Osteoblast (primary cell): Measurements from ENCODE around the gene CD300H. TPM values are rescaled to one million over a fixed set of nuclear protein-coding genes. Genes with fewer than 3 reads are reported as not detected.

Experiments
- DNase-seq: peaks from one replicate; pipeline ENCODE4 v3.0.0; 2011; ENCODE audit warnings: low spot score, mixed read lengths; ENCODE audit not compliant: insufficient read length; ENCODE audit errors: missing footprints
- H2AFZ ChIP-seq: 2 replicates; pipeline ENCODE4 v1.6.0; 2011; ENCODE audit warnings: mild to moderate bottlenecking, low read length
- H3K27ac ChIP-seq: 2 replicates; pipeline ENCODE4 v1.5.1; 2011; ENCODE audit warnings: mild to moderate bottlenecking, low read depth, low read length, moderate library complexity
- H3K27me3 ChIP-seq: 2 replicates; pipeline ENCODE4 v1.6.0; 2012; ENCODE audit warnings: mild to moderate bottlenecking, control low read depth, inconsistent platforms, low read length, moderate library complexity; ENCODE audit not compliant: insufficient read depth
- H3K36me3 ChIP-seq: 2 replicates; pipeline ENCODE4 v1.5.1; 2011; ENCODE audit warnings: mild to moderate bottlenecking, low read length, control low read depth, moderate library complexity; ENCODE audit not compliant: insufficient read depth
- H3K4me1 ChIP-seq: 2 replicates; pipeline ENCODE4 v1.5.1; 2011; ENCODE audit warnings: mild to moderate bottlenecking, low read length, control low read depth, moderate library complexity; ENCODE audit not compliant: insufficient read depth
- H3K4me2 ChIP-seq: 2 replicates; pipeline ENCODE4 v1.6.0; 2011; ENCODE audit warnings: mild to moderate bottlenecking, low read length; ENCODE audit not compliant: insufficient read depth
- H3K4me3 ChIP-seq: fragments of 200-600 bp; sonication (generic); 3 replicates; pipeline ENCODE4 v1.5.1; 2012; ENCODE audit warnings: mild to moderate bottlenecking, low read length, inconsistent platforms; ENCODE audit not compliant: insufficient read depth
- H3K79me2 ChIP-seq: 2 replicates; pipeline ENCODE4 v1.6.0; 2012; ENCODE audit warnings: mild to moderate bottlenecking, low read length, control low read depth, inconsistent platforms; ENCODE audit not compliant: insufficient read depth
- H3K9me3 ChIP-seq: 2 replicates; pipeline ENCODE4 v1.5.1; 2011; ENCODE audit warnings: low read depth, low read length, control low read depth
- H4K20me1 ChIP-seq: 2 replicates; pipeline ENCODE4 v1.6.0; 2012; ENCODE audit warnings: mild to moderate bottlenecking, low read length, control low read depth; ENCODE audit not compliant: insufficient read depth
- total RNA-seq: library from RNA; depleted of rRNA; stranded (reverse); fragments of >200 nt; gene quantifications from 2 replicates; pipeline ENCODE4 v1.2.3, GENCODE V29; 2012
- TF ChIP-seq, protein P1 (sequence below): IDR thresholded peaks from 2 replicates; pipeline ENCODE4 v1.5.1; 2011; ENCODE audit warnings: mild to moderate bottlenecking, low read depth, low read length, moderate library complexity; ENCODE audit errors: extremely low read depth

The CD300H gene
- total RNA-seq, 1 donor: not detected

DNA sequence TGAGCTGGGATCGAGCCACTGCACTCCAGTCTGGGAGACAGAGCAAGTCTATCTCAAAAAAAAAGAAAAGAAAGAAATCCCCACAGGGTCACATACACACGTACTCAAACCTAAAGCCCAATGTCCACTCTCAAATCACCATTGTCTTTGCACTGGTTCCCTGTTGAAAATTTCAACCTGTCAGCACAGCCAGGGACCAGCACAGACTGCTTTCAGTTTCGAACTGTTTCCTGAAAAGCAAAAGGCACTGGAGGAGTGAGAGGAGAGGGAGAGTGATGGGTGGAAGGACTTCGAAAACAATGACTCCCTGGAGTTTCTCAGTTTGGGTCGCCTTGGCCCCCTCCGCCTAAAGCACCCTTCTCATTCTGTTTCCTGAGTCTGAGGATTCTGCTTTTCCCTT lies 12.4 kb downstream of the CD300H start:
- TF ChIP-seq, protein P1, sequence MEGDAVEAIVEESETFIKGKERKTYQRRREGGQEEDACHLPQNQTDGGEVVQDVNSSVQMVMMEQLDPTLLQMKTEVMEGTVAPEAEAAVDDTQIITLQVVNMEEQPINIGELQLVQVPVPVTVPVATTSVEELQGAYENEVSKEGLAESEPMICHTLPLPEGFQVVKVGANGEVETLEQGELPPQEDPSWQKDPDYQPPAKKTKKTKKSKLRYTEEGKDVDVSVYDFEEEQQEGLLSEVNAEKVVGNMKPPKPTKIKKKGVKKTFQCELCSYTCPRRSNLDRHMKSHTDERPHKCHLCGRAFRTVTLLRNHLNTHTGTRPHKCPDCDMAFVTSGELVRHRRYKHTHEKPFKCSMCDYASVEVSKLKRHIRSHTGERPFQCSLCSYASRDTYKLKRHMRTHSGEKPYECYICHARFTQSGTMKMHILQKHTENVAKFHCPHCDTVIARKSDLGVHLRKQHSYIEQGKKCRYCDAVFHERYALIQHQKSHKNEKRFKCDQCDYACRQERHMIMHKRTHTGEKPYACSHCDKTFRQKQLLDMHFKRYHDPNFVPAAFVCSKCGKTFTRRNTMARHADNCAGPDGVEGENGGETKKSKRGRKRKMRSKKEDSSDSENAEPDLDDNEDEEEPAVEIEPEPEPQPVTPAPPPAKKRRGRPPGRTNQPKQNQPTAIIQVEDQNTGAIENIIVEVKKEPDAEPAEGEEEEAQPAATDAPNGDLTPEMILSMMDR: no peak
- no peak overlapping the region for H3K4me3 ChIP-seq
- no peak overlapping the region for H2AFZ ChIP-seq
- H3K9me3 ChIP-seq: no peaks in the 10 kb centered on the region
- H3K4me1 ChIP-seq: peaks cover 3% of the 10 kb centered on the region
- no peaks in the 10 kb centered on the region for H3K36me3 ChIP-seq
- peak; percentile 80 for DNase-seq
- no peak overlapping the region for H3K4me2 ChIP-seq
- H4K20me1 ChIP-seq: no peaks in the 10 kb centered on the region
- H3K27me3 ChIP-seq: peaks cover 7% of the 10 kb centered on the region
- no peak overlapping the region for H3K27ac ChIP-seq
- H3K79me2 ChIP-seq: no peaks in the 10 kb centered on the region

DNA sequence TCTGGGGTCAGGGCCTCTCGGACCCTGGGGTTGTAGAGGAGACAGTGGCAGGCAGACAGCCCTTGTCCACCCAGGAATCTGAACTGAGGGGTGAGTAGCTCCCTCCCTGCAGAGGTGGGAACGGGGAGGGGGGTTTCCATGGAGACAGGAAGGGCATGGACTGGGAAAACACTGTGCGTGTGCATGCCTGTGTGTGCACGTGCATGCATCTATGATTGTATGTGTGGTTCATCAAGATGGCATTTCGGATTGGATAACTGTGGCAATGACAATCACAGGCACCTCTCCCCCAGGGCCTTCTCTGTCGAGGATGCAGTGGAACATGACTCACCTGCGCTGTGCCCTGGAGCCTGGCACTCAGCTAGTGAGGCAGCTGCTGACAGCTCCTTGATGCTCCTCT lies 15.3 kb downstream of the CD300H start:
- DNase-seq: no peak
- Histone ChIP-seq H3K4me2 (no peak overlapping the region), H3K9me3 (no peaks in the 10 kb centered on the region), H3K27ac (no peak overlapping the region), H3K27me3 (peaks cover 7% of the 10 kb centered on the region), H3K79me2 (no peaks in the 10 kb centered on the region), H3K4me3 (no peak overlapping the region), H4K20me1 (no peaks in the 10 kb centered on the region), H2AFZ (no peak overlapping the region), H3K4me1 (peaks cover 3% of the 10 kb centered on the region), H3K36me3 (no peaks in the 10 kb centered on the region)
- TF ChIP-seq, protein P1: no peak

DNA sequence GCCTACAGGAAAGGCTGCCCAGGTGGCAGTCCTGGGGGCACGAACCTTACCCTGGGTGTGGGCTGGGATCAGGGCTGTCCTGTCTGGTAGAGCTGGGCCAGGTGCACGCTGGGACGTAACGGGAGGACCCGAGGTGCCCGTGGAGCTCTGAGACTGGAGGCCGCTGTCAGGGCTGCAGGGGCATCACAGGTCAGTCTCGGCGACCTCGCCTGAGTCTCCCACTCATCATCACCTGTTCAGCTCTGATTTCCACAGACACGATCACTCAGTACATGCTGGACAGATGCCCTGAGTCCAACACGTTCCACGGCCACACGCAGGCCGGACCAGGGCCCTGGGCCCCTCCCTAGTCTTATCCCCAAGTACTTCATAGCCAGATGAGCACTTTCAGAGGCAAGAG lies 16.7 kb downstream of the CD300H start:
- Histone ChIP-seq H3K4me3 (no peak overlapping the region), H3K27me3 (peaks cover 7% of the 10 kb centered on the region), H3K36me3 (no peaks in the 10 kb centered on the region), H3K4me1 (peaks cover 3% of the 10 kb centered on the region), H3K4me2 (no peak overlapping the region), H3K79me2 (no peaks in the 10 kb centered on the region), H2AFZ (no peak overlapping the region), H3K9me3 (no peaks in the 10 kb centered on the region), H4K20me1 (no peaks in the 10 kb centered on the region), H3K27ac (no peak overlapping the region)
- TF ChIP-seq, protein P1: no peak
- peak; percentile 18 for DNase-seq

DNA sequence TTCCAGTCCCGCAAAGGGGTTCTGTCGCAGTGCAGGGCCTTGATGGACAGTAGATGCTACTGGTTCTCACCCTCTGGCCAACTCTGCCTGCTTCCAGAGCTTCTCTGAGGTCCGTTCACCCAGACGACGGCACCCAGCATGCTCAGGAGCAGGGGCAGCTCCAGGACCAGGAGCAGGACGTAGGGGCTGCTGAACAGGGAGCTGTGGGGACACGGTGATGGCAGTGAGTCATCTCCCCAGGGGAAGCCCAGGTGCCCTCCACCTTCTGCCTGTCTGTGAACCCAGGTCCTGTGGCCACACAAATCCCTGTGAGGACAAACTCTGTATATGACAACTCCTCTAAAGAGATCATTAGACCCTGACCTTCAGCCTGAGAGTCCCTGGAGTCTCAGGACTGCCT lies 18.0 kb downstream of the CD300H start:
- Histone ChIP-seq H3K36me3 (no peaks in the 10 kb centered on the region), H3K9me3 (no peaks in the 10 kb centered on the region), H3K4me2 (no peak overlapping the region), H3K27ac (no peak overlapping the region), H4K20me1 (no peaks in the 10 kb centered on the region), H2AFZ (no peak overlapping the region), H3K79me2 (no peaks in the 10 kb centered on the region), H3K27me3 (peaks cover 7% of the 10 kb centered on the region), H3K4me3 (no peak overlapping the region), H3K4me1 (no peaks in the 10 kb centered on the region)
- peak; percentile 8 for DNase-seq
- TF ChIP-seq, protein P1: no peak
